ENCODE data around the gene ADK.

- TF ChIP-seq EZH2phosphoT487 (IDR thresholded peaks at IDR 0.05; ENCODE audit: borderline replicate concordance): no peak
- TF ChIP-seq, protein P1, sequence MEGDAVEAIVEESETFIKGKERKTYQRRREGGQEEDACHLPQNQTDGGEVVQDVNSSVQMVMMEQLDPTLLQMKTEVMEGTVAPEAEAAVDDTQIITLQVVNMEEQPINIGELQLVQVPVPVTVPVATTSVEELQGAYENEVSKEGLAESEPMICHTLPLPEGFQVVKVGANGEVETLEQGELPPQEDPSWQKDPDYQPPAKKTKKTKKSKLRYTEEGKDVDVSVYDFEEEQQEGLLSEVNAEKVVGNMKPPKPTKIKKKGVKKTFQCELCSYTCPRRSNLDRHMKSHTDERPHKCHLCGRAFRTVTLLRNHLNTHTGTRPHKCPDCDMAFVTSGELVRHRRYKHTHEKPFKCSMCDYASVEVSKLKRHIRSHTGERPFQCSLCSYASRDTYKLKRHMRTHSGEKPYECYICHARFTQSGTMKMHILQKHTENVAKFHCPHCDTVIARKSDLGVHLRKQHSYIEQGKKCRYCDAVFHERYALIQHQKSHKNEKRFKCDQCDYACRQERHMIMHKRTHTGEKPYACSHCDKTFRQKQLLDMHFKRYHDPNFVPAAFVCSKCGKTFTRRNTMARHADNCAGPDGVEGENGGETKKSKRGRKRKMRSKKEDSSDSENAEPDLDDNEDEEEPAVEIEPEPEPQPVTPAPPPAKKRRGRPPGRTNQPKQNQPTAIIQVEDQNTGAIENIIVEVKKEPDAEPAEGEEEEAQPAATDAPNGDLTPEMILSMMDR (conservative IDR thresholded peaks at IDR 0.05; ENCODE audit: low read length): no peak
Observed at GRCh38 chr10:74507951-74508350, 356.9 kb downstream of the ADK start.

Measured in Loucy (cell line).